DND-41 (cell line): Measurements from ENCODE around the gene KRTAP3-2.

Experiments used
- ATAC-seq: fragments of 200-7000 bp; cut with Tn5 transposase; 3 replicates; pipeline ENCODE4 v1.9.1; 2021; ENCODE audit warnings: low read depth; ENCODE audit not compliant: insufficient read depth
- DNase-seq: peaks from one replicate; pipeline ENCODE4 v3.0.0-alpha.2; 2020
- H2AFZ ChIP-seq: 2 replicates; pipeline ENCODE4 v1.6.0; 2012; ENCODE audit warnings: low read depth, low read length
- H3K27ac ChIP-seq: 2 replicates; pipeline ENCODE4 v1.5.1; 2012; ENCODE audit warnings: low read length, inconsistent platforms
- H3K27me3 ChIP-seq: fragments of 200-600 bp; sonication (generic); 2 replicates; pipeline ENCODE4 v1.6.0; 2012; ENCODE audit warnings: low read length, mild to moderate bottlenecking, inconsistent platforms; ENCODE audit not compliant: insufficient read depth, poor library complexity
- H3K36me3 ChIP-seq: 2 replicates; pipeline ENCODE4 v1.5.1; 2012; ENCODE audit warnings: low read length, inconsistent platforms; ENCODE audit not compliant: insufficient read depth
- H3K4me1 ChIP-seq: 2 replicates; pipeline ENCODE4 v1.5.1; 2012; ENCODE audit warnings: mild to moderate bottlenecking, low read length; ENCODE audit not compliant: insufficient read depth
- H3K4me2 ChIP-seq: 2 replicates; pipeline ENCODE4 v1.6.0; 2012; ENCODE audit warnings: mild to moderate bottlenecking, moderate library complexity, low read length, inconsistent platforms; ENCODE audit not compliant: insufficient read depth
- H3K4me3 ChIP-seq, 2 experiments: fragments of 200-600 bp in 1 of 2; shearing (Covaris generic) in 1 of 2; 2 replicates each; pipeline ENCODE4 v1.5.1; 2012 to 2016; ENCODE audit warnings: inconsistent platforms in 2 of 2, low read length in 2 of 2, mild to moderate bottlenecking in 2 of 2, low read depth in 1 of 2, moderate library complexity in 1 of 2
- H3K79me2 ChIP-seq: 2 replicates; pipeline ENCODE4 v1.6.0; 2012; ENCODE audit warnings: low read length, inconsistent platforms; ENCODE audit not compliant: insufficient read depth
- H3K9ac ChIP-seq: 2 replicates; pipeline ENCODE4 v1.6.0; 2012; ENCODE audit warnings: low read depth, mild to moderate bottlenecking, inconsistent platforms, low read length, moderate library complexity
- H3K9me3 ChIP-seq: 2 replicates; pipeline ENCODE4 v1.5.1; 2012; ENCODE audit warnings: low read length, moderate library complexity, mild to moderate bottlenecking, inconsistent platforms; ENCODE audit not compliant: insufficient read depth, severe bottlenecking
- H4K20me1 ChIP-seq: 2 replicates; pipeline ENCODE4 v1.6.0; 2012; ENCODE audit warnings: low read length; ENCODE audit not compliant: insufficient read depth
- EZH2 ChIP-seq: IDR thresholded peaks from 3 replicates; pipeline ENCODE4 v1.6.1; 2012; ENCODE audit warnings: borderline replicate concordance, low read depth, mild to moderate bottlenecking, moderate library complexity, low read length, inconsistent platforms; ENCODE audit not compliant: severe bottlenecking
- TF ChIP-seq, protein P1 (sequence below): IDR thresholded peaks from 2 replicates; pipeline ENCODE4 v1.5.1; 2012; ENCODE audit warnings: borderline replicate concordance, low read length, moderate library complexity, mild to moderate bottlenecking; ENCODE audit not compliant: poor library complexity, severe bottlenecking; ENCODE audit errors: extremely low read depth

The KRTAP3-2 gene

GRCh38 chr17:41029633-41030245 is 30.0 kb upstream of the KRTAP3-2 start, which contains the start of gene KRTAP1-4:
KRTAP1-4 (minus strand) TSS chr17:41030195; CDS start chr17:41030078, 117 bp downstream.
- Histone ChIP-seq H3K4me1 (no peaks in the 10 kb centered on the region), H3K27me3 (peaks cover 11% of the 10 kb centered on the region), H3K4me2 (no peak within 1 kb of the TSS), H3K36me3 (no peaks in the 10 kb centered on the region), H3K9me3 (no peaks in the 10 kb centered on the region), H3K9ac (no peak within 1 kb of the TSS), H3K4me3 (no peak within 1 kb of the TSS), H3K27ac (no peak within 1 kb of the TSS), H3K79me2 (no peaks in the 10 kb centered on the region), H2AFZ (no peak within 1 kb of the TSS), H4K20me1 (no peaks in the 10 kb centered on the region)
- TF ChIP-seq, protein P1, sequence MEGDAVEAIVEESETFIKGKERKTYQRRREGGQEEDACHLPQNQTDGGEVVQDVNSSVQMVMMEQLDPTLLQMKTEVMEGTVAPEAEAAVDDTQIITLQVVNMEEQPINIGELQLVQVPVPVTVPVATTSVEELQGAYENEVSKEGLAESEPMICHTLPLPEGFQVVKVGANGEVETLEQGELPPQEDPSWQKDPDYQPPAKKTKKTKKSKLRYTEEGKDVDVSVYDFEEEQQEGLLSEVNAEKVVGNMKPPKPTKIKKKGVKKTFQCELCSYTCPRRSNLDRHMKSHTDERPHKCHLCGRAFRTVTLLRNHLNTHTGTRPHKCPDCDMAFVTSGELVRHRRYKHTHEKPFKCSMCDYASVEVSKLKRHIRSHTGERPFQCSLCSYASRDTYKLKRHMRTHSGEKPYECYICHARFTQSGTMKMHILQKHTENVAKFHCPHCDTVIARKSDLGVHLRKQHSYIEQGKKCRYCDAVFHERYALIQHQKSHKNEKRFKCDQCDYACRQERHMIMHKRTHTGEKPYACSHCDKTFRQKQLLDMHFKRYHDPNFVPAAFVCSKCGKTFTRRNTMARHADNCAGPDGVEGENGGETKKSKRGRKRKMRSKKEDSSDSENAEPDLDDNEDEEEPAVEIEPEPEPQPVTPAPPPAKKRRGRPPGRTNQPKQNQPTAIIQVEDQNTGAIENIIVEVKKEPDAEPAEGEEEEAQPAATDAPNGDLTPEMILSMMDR: no peak
- ATAC-seq (no peak), DNase-seq (no peak)

DNA sequence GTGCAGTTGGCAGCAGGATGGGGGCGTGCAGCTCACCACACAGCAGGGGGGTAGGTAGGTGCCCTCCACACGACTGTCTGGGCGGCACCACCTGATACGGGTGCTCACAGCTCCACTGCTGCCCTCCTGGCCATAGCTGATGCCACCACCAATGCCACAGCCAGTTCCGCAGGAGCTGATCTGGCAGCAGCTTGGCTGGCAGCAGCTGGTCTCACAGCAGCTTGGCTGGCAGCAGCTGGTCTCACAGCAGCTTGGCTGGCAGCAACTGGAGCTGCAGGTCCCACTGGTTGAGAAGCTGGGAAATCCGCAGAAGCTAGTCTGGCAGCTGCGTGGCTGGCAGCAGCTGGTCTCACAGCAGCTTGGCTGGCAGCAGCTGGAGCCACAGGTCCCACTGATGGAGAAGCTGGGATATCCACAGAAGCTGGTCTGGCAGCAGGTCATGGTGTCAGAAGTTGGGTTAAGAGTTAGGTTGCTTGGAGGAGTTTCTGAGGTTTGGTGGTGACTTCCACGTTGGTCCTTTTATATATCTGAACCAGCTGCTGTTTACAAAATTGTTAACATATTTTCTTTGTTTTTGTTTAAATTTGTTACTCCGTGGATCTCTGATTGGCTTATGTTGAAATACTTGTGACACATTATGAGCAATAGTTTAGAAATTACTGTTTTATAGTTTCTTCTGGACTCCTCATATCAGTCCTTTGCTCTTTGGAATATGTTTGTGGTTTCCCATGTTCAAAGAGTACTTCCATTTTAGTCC is 27.2 kb upstream of the KRTAP3-2 start, which contains the start of gene KRTAP1-5:
Gene KRTAP1-5, minus strand, starts transcription at position 494 of the 757 bp plus-strand sequence. Its CDS starts 53 bp downstream, at position 441.
- no peak for ATAC-seq
- no peak within 1 kb of the TSS for H3K9ac ChIP-seq
- no peak for DNase-seq
- H3K4me3 ChIP-seq: no peak within 1 kb of the TSS
- H4K20me1 ChIP-seq: no peaks in the 10 kb centered on the region
- H2AFZ ChIP-seq: no peak within 1 kb of the TSS
- H3K4me2 ChIP-seq: no peak within 1 kb of the TSS
- H3K36me3 ChIP-seq: no peaks in the 10 kb centered on the region
- peaks cover 14% of the 10 kb centered on the region for H3K27me3 ChIP-seq
- H3K4me1 ChIP-seq: no peaks in the 10 kb centered on the region
- H3K9me3 ChIP-seq: no peaks in the 10 kb centered on the region
- no peak within 1 kb of the TSS for H3K27ac ChIP-seq
- no peaks in the 10 kb centered on the region for H3K79me2 ChIP-seq
- TF ChIP-seq, protein P1: no peak
- no peak for TF ChIP-seq EZH2

GRCh38 chr17:41024697-41025096 is 25.0 kb upstream of the KRTAP3-2 start:
- Histone ChIP-seq H3K9me3 (no peaks in the 10 kb centered on the region), H3K27me3 (peaks cover 12% of the 10 kb centered on the region), H3K4me3 (no peak overlapping the region), H2AFZ (no peak overlapping the region), H3K27ac (no peak overlapping the region), H3K4me1 (no peaks in the 10 kb centered on the region), H3K79me2 (no peaks in the 10 kb centered on the region), H3K36me3 (no peaks in the 10 kb centered on the region), H3K9ac (no peak overlapping the region), H4K20me1 (no peaks in the 10 kb centered on the region), H3K4me2 (no peak overlapping the region)
- no peak for DNase-seq
- no peak for ATAC-seq
- no peak for TF ChIP-seq EZH2
- TF ChIP-seq, protein P1: no peak
